ENCODE measurements around the gene AFDN.

- TF ChIP-seq CTCF (IDR thresholded peaks at IDR 0.05; ENCODE audit: control extremely low read depth in 1 of 3, insufficient read depth in 1 of 3, low read depth in 1 of 3, low read length in 3 of 3): no peak
- no peak for TF ChIP-seq GABPA (IDR thresholded peaks at IDR 0.05; ENCODE audit: borderline replicate concordance, insufficient read depth, low read length)
- no peak for TF ChIP-seq SP1 (IDR thresholded peaks at IDR 0.05; ENCODE audit: low read depth, low read length)
- no peak for TF ChIP-seq EZH2 (IDR thresholded peaks at IDR 0.05; ENCODE audit: low read depth, low read length, severe bottlenecking)
- TF ChIP-seq HDAC6 (IDR thresholded peaks at IDR 0.05; ENCODE audit: low read depth, low read length): no peak
- TF ChIP-seq TAF1 (IDR thresholded peaks at IDR 0.05; ENCODE audit: low read depth, low read length): no peak
- TF ChIP-seq GTF2F1 (IDR thresholded peaks at IDR 0.05; ENCODE audit: borderline replicate concordance, low read depth, low read length): no peak
- TF ChIP-seq EP300 (IDR thresholded peaks at IDR 0.05; ENCODE audit: borderline replicate concordance in 1 of 2, low read depth in 2 of 2, low read length in 2 of 2): no peak
- no peak for TF ChIP-seq SP4 (IDR thresholded peaks at IDR 0.05; ENCODE audit: low read length)
- TF ChIP-seq POLR2A (IDR thresholded peaks at IDR 0.05; ENCODE audit: control extremely low read depth in 1 of 2, low read depth in 2 of 2, low read length in 2 of 2): no peak
- TF ChIP-seq BCL11A (IDR thresholded peaks at IDR 0.05; ENCODE audit: low read depth in 2 of 2, low read length in 2 of 2): no peak
- no peak for TF ChIP-seq CBX5 (IDR thresholded peaks at IDR 0.05; ENCODE audit: low read depth, low read length)
- no peak for TF ChIP-seq JUND (IDR thresholded peaks at IDR 0.05; ENCODE audit: low read length)
Observed at GRCh38 chr6:167799033-167799821, 27.5 kb upstream of the AFDN start.

All from H1 (cell line).